ENCODE results near the gene ORM2.
"Not testable (repeated sequence)": the region's sequence is repeated elsewhere in the genome, so short reads cannot be mapped to it uniquely, and the experiment has no call there.

GRCh38 chr9:114328357-114328820 is 1.3 kb upstream of the ORM2 start:
- TF ChIP-seq CTCF, POLR2AphosphoS5, EP300, POLR2A (IDR thresholded peaks at IDR 0.05): not testable (repeated sequence)

All from stomach (tissue), 4 donors.